Body of pancreas (tissue), 4 donors: Measurements from ENCODE around the gene HSD11B2. TPM values are rescaled to one million over a fixed set of nuclear protein-coding genes. Genes with fewer than 3 reads are reported as not detected.

Experiments used
- ATAC-seq: fragments of 150-250 bp; one replicate; pipeline ENCODE4 v1.9.1; 2016
- DNase-seq, 4 donors: peaks; one replicate each; pipeline ENCODE4 v3.0.0-alpha.2; 2019
- H3K27ac ChIP-seq, 4 donors: fragments of 200-600 bp; sonication (generic); 1 replicate in 3 of 4; 2 replicates in 1 of 4; pipeline versions ENCODE4 v1.5.1 to v1.6.1; 2016 to 2019; ENCODE audit warnings: mild to moderate bottlenecking in 1 of 4, mixed read lengths in 1 of 4, moderate library complexity in 1 of 4
- H3K27me3 ChIP-seq, 2 donors: fragments of 200-600 bp; sonication (generic); one replicate each; pipeline ENCODE4 v1.6.0; 2016; ENCODE audit warnings: mild to moderate bottlenecking in 1 of 2
- H3K36me3 ChIP-seq, 2 donors: fragments of 200-600 bp; sonication (generic); replicated peaks in 1 of 2; 2 replicates each; pipeline ENCODE4 v1.5.1; 2016; ENCODE audit warnings: low read depth in 2 of 2; ENCODE audit not compliant: insufficient read depth in 1 of 2
- H3K4me1 ChIP-seq: fragments of 200-600 bp; sonication (generic); one replicate; pipeline ENCODE4 v1.6.0; 2016
- H3K4me3 ChIP-seq, 2 donors: fragments of 200-600 bp; sonication (generic); 1 replicate in 1 of 2; 2 replicates in 1 of 2; pipeline ENCODE4 v1.5.1; 2016 to 2019
- H3K9me3 ChIP-seq, 3 donors: fragments of 200-600 bp; sonication (generic); 1 replicate in 2 of 3; 2 replicates in 1 of 3; pipeline ENCODE4 v1.5.1; 2016
- CTCF ChIP-seq, 7 experiments: fragments of 450-650 bp in 4 of 7; fragments of 200-600 bp in 3 of 7; sonication (generic) in 3 of 7; IDR thresholded peaks; one replicate each; pipeline ENCODE4 v1.5.1; 2016 to 2019; ENCODE audit warnings: antibody characterized with exemption in 7 of 7
- POLR2A ChIP-seq, 3 donors: fragments of 450-650 bp; IDR thresholded peaks; one replicate each; pipeline ENCODE4 v1.6.1; 2016; ENCODE audit warnings: antibody characterized with exemption in 3 of 3, mild to moderate bottlenecking in 2 of 3
- WGBS, 2 donors: methylation state at CpG; one replicate each; pipeline ENCODE4 v1.1.5; 2017; 5-methylcytosine and 5-hydroxymethylcytosine counted together
- intact Hi-C: fragments of 100-400 bp; cut with DNase I; formaldehyde crosslinking; loops from one replicate; pipeline ENCODE4 v1.15.1; 2023
- total RNA-seq, 2 donors: library from RNA; depleted of rRNA; stranded (reverse); fragments of >200 nt; gene quantifications; one replicate each; pipeline ENCODE4 v1.1.0, GENCODE V29; 2016

The HSD11B2 gene
- total RNA-seq, 2 donors from 2014 or later = 5.4 to 13.8 TPM

DNA sequence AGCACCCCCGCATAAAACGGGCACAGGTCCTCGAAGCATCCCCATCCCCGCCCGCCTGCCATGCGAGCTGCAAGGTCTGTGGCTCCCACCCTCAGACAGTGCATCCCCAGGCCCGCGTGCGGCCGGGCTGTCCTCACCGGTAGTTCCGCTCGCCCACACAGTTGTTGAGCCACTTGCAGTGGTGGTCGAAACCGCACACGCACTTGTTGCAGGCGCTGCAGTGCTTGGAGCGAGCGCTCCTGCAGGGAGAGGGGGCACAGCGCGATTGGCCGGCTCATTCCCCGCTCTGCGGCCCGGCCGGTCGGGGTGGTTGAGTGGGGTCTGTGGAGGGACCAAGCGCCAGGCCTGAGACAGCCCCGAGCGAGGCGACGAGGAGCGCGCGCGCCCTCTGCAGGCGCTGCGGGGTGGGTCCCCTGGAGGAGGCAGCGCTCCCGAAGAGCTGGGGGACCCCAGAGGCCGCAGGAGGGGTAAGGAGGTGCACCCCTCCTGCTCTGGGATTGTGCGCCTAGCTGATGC lies 31.6 kb upstream of the HSD11B2 start:
- Histone ChIP-seq H3K27ac (no peak overlapping the region), H3K4me3 (no peak overlapping the region), H3K4me1 (peaks cover 55% of the 10 kb centered on the region), H3K27me3 (peaks cover 0 to under 1% of the 10 kb centered on the region in 2 donors), H3K36me3 (no peaks in the 10 kb centered on the region), H3K9me3 (no peaks in the 10 kb centered on the region)
- ATAC-seq (no peak), DNase-seq (peak; percentile 38 to 58 (median 48))
- intact Hi-C loops = no loop called here
- no peak for TF ChIP-seq POLR2A (IDR thresholded peaks at IDR 0.05)
- TF ChIP-seq CTCF (IDR thresholded peaks at IDR 0.05) = peak; percentile 57 to 79 (median 70)
- 32 to 48% methylated on average over 14 to 41 of the region's 42 CpGs for WGBS, 2 donors

DNA sequence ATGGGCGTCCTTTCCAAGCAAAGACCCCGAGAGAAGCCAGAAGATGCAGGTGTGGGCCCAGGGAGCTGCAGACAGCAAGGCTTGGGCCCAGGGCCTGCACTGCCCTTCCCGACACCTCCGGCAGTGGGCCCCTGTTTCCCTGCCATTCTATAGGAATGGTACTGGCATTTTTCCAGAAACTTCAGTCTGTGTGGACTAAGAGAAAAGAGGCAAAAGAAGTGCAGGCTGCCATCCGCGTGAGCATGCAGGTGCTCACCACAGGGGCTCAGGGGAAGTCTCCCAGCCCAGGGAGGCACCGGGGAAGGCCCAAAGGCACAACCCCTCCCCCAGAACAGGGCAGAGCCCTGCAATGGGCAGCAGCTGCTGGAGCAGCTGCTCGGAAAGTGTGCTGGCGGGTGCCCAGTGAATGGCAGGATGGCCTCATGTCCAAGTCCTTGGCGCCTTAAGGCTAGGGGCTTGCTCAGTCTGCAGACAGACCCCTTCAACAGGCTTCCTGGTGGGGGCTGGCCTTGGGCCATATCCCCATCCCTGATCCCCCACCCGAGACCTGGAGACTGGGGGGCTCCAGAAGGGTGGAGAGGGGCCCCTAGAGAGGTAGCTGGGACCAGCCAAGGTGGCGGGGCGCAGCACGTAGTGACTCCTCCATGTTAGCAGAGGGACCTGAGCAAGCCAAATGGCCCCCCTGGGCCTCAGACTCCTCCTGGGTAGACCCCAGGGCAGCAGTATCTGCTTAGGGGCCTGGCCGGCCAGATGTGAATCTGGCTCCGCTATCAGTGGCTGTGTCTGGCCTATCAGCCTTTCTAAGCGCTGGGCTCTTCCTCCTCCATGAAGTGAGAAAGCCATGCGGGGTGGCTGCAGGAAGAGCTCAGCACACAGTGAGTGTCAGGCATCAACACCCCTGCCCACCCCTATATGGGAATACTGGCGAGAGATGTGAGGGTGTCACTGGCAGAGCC lies 30.9 kb upstream of the HSD11B2 start:
- Histone ChIP-seq H3K4me3 (no peak overlapping the region), H3K27me3 (no peaks in the 10 kb centered on the region), H3K27ac (no peak overlapping the region), H3K9me3 (no peaks in the 10 kb centered on the region), H3K4me1 (peaks cover 58% of the 10 kb centered on the region), H3K36me3 (no peaks in the 10 kb centered on the region)
- intact Hi-C loops = no loop called here
- peak in 1 of 4 donors; percentile 42 for DNase-seq
- whole genome bisulfite sequencing, 2 donors = 63 to 66% methylated on average over 10 to 17 of the region's 19 CpGs
- TF ChIP-seq POLR2A (IDR thresholded peaks at IDR 0.05) = no peak
- peak in 3 of 7 experiments; percentile 2 to 18 (median 6) for TF ChIP-seq CTCF (IDR thresholded peaks at IDR 0.05)
- no peak for ATAC-seq

DNA sequence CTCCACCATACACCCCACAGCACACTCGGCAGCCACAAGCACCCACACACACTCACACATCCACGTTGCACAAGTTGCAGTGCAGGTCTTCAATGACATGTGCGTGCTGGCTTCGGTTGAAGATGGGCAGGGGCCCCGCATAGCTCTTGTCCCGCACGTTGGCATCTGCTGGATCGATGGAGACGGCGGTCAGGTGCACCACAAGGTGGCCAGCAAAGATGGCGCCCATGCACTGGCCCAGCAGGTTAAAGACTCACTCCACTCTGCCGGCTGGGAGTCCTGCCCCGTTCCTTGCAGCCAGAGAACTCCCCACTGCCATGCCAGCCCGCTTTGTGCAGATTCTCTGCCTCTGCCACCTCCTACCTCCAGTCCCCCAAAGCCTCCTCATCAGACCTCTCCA lies 30.0 kb upstream of the HSD11B2 start:
- peaks cover 52% of the 10 kb centered on the region for H3K4me1 ChIP-seq
- H3K27me3 ChIP-seq = no peaks in the 10 kb centered on the region
- no peak overlapping the region for H3K27ac ChIP-seq
- no peaks in the 10 kb centered on the region for H3K36me3 ChIP-seq
- no peak for ATAC-seq
- WGBS, 2 donors = 85 to 96% methylated on average over 4 to 13 of the region's 14 CpGs
- DNase-seq = no peak
- intact Hi-C loops = no loop called here
- no peak overlapping the region for H3K4me3 ChIP-seq
- no peaks in the 10 kb centered on the region for H3K9me3 ChIP-seq
- no peak for TF ChIP-seq POLR2A (IDR thresholded peaks at IDR 0.05)
- no peak for TF ChIP-seq CTCF (IDR thresholded peaks at IDR 0.05)

- DNase-seq (no peak), ATAC-seq (no peak)
- 58 to 71% methylated on average over 10 to 12 of the region's 12 CpGs for WGBS, 2 donors
- intact Hi-C loops = no loop called here
- H3K4me3 ChIP-seq = no peak overlapping the region
- H3K27ac ChIP-seq = peak overlapping the region; percentile 85 to 94 (median 88)
- peaks cover 35% of the 10 kb centered on the region for H3K4me1 ChIP-seq
- no peaks in the 10 kb centered on the region for H3K36me3 ChIP-seq
- no peaks in the 10 kb centered on the region for H3K9me3 ChIP-seq
- H3K27me3 ChIP-seq = no peaks in the 10 kb centered on the region
- no peak for TF ChIP-seq POLR2A (IDR thresholded peaks at IDR 0.05)
- no peak for TF ChIP-seq CTCF (IDR thresholded peaks at IDR 0.05)
These were observed 26.9 kb upstream of the HSD11B2 start for GRCh38 chr16:67403976-67404555.
